ENCODE results near the gene MAPK10. TPM values are rescaled to one million over a fixed set of nuclear protein-coding genes. Genes with fewer than 3 reads are reported as not detected.

Gene MAPK10
- total and polyA plus RNA-seq, 5 donors from 2014 or later, result 0.72 TPM; not detected in 4

DNA sequence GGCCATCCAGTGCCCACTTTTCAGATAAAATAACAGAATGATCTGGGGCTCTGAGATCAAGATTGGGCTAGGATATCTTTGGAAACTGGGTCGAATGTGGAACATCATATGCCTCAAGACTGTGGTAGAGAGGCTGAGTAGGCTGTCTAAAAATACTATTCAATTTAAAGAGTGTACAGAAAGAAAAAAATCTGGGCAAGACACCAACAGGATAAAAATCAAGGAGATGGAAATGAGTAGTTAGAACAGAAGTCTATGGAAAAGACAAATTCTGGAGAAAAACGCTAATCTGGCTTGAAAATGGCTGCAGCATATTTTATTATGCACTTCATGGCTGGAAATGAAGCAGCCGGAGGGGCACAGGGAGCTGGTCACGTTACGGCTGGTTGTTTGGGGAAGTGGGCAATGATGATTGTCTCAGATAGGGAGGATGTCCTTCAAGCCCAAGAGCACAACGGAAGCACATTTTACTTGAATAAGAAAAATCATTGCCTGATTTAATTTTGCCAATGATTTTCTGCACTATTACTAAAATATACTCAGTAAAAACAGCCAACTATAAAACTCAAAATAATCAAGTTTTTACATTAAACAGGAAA lies 27.1 kb upstream of the MAPK10 start:
- ATAC-seq (ENCODE audit: low read depth in 2 of 2) (no peak), DNase-seq (no peak)
- H3K4me3 Mint-ChIP-seq, result no peak overlapping the region
- Histone ChIP-seq H3K27ac (ENCODE audit: insufficient read depth, low read length, poor library complexity, severe bottlenecking) (no peak overlapping the region), H3K36me3 (ENCODE audit: control insufficient read depth, insufficient read depth, low read length) (no peaks in the 10 kb centered on the region), H3K4me3 (ENCODE audit: low read depth, low read length) (no peak overlapping the region), H3K9me3 (ENCODE audit: control insufficient read depth in 2 of 2, low read length in 2 of 2) (no peaks in the 10 kb centered on the region), H3K4me1 (ENCODE audit: control insufficient read depth, insufficient read depth, low read length, poor library complexity, severe bottlenecking) (no peaks in the 10 kb centered on the region), H3K27me3 (ENCODE audit: control insufficient read depth, insufficient read depth, low read length) (no peaks in the 10 kb centered on the region)
- H3K9me3 Mint-ChIP-seq, result peaks cover 0 to 5% (median 0%) of the 10 kb centered on the region in 7 donors
- H3K4me1 Mint-ChIP-seq, result no peaks in the 10 kb centered on the region
- no peaks in the 10 kb centered on the region for H3K36me3 Mint-ChIP-seq
- H3K27me3 Mint-ChIP-seq, result no peaks in the 10 kb centered on the region
- H3K27ac Mint-ChIP-seq, result no peak overlapping the region

DNA sequence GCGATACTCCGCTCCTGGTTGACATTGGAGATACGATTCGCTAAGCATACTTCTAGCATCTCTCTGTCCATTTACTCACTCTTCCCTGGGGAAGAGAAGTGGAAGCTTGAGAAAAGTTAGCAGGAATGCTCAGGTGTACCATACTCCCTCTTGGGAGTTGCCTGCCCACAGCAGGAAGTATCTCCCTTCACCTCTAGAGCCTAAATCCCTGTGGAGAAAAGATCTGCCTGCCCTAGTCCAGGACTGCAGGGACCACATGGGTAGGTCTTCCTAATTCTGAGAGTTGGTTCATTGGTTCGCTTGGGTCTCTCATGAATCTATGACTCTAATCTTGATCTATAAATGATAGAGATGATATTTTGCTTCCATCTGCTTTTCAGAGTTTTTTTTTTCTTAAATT lies 26.3 kb upstream of the MAPK10 start:
- DNase-seq (no peak), ATAC-seq (ENCODE audit: low read depth in 2 of 2) (no peak)
- Histone ChIP-seq H3K36me3 (ENCODE audit: control insufficient read depth, insufficient read depth, low read length) (no peaks in the 10 kb centered on the region), H3K27ac (ENCODE audit: insufficient read depth, low read length, poor library complexity, severe bottlenecking) (no peak overlapping the region), H3K4me1 (ENCODE audit: control insufficient read depth, insufficient read depth, low read length, poor library complexity, severe bottlenecking) (no peaks in the 10 kb centered on the region), H3K9me3 (ENCODE audit: control insufficient read depth in 2 of 2, low read length in 2 of 2) (no peaks in the 10 kb centered on the region), H3K4me3 (ENCODE audit: low read depth, low read length) (no peak overlapping the region), H3K27me3 (ENCODE audit: control insufficient read depth, insufficient read depth, low read length) (no peaks in the 10 kb centered on the region)
- Mint-ChIP-seq H3K27ac (no peak overlapping the region), H3K9me3 (peaks cover 0 to 5% (median 0%) of the 10 kb centered on the region in 7 donors), H3K36me3 (no peaks in the 10 kb centered on the region), H3K27me3 (no peaks in the 10 kb centered on the region), H3K4me3 (no peak overlapping the region), H3K4me1 (no peaks in the 10 kb centered on the region)

DNA sequence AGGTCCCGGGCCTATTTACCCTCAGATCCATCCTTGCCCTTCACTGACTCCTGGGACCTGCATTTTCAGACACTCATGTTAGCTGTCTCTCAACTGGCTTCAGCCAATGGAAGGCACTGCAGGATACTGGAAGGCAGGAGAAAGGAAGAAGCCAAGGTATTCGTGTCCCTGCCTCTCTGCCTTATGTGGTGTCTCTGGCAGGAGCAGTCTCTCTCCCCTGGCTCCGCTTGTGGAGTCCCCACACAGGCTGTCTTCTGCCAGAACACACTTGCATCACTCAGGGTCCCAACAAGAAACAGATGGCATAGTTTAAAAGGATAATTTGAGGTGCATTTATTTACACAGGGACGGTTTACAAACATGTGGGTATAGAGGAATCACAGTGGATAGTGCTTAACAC lies 21.6 kb upstream of the MAPK10 start:
- Mint-ChIP-seq H3K36me3 (no peaks in the 10 kb centered on the region), H3K9me3 (peaks cover 0 to 15% (median 0%) of the 10 kb centered on the region in 7 donors), H3K27ac (no peak overlapping the region), H3K4me3 (no peak overlapping the region), H3K27me3 (no peaks in the 10 kb centered on the region), H3K4me1 (no peaks in the 10 kb centered on the region)
- no peaks in the 10 kb centered on the region for H3K4me1 ChIP-seq (ENCODE audit: control insufficient read depth, insufficient read depth, low read length, poor library complexity, severe bottlenecking)
- no peaks in the 10 kb centered on the region for H3K9me3 ChIP-seq (ENCODE audit: control insufficient read depth in 2 of 2, low read length in 2 of 2)
- H3K27me3 ChIP-seq (ENCODE audit: control insufficient read depth, insufficient read depth, low read length), result no peaks in the 10 kb centered on the region
- DNase-seq (no peak), ATAC-seq (ENCODE audit: low read depth in 2 of 2) (no peak)
- H3K4me3 ChIP-seq (ENCODE audit: low read depth, low read length), result no peak overlapping the region
- H3K27ac ChIP-seq (ENCODE audit: insufficient read depth, low read length, poor library complexity, severe bottlenecking), result no peak overlapping the region
- no peaks in the 10 kb centered on the region for H3K36me3 ChIP-seq (ENCODE audit: control insufficient read depth, insufficient read depth, low read length)

DNA sequence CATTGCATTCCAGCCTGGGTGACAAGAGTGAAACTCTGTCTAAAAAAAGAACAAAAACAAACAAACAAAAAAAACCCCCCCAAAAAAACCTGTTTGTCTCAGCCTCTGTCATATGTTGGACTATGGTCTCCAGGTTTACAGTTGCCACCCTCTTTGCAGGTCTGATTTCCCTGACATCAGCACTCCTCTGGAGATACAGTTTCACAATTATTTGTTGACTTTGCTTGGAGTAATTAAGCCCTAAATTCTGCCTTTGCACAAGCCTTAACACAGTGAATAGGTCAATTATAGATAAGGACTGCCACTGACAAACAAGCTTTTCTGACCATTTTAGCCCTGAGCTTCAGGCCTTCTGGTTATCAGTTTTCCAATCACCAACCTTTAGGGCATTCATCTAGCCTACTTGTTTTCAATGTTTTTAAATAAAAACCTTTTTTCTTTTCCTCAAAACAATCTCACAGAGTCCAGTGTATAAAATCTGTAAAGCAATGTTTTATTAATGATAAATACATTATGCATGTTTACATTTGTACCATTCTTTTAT lies 20.4 kb upstream of the MAPK10 start:
- H3K27me3 ChIP-seq (ENCODE audit: control insufficient read depth, insufficient read depth, low read length), result no peaks in the 10 kb centered on the region
- no peak overlapping the region for H3K4me3 ChIP-seq (ENCODE audit: low read depth, low read length)
- DNase-seq (no peak), ATAC-seq (ENCODE audit: low read depth in 2 of 2) (no peak)
- no peak overlapping the region for H3K27ac ChIP-seq (ENCODE audit: insufficient read depth, low read length, poor library complexity, severe bottlenecking)
- H3K9me3 Mint-ChIP-seq, result peaks cover 0 to 10% (median 0%) of the 10 kb centered on the region in 7 donors
- no peaks in the 10 kb centered on the region for H3K4me1 ChIP-seq (ENCODE audit: control insufficient read depth, insufficient read depth, low read length, poor library complexity, severe bottlenecking)
- H3K9me3 ChIP-seq (ENCODE audit: control insufficient read depth in 2 of 2, low read length in 2 of 2), result no peaks in the 10 kb centered on the region
- no peak overlapping the region for H3K4me3 Mint-ChIP-seq
- H3K4me1 Mint-ChIP-seq, result no peaks in the 10 kb centered on the region
- H3K36me3 Mint-ChIP-seq, result no peaks in the 10 kb centered on the region
- no peak overlapping the region for H3K27ac Mint-ChIP-seq
- H3K36me3 ChIP-seq (ENCODE audit: control insufficient read depth, insufficient read depth, low read length), result no peaks in the 10 kb centered on the region
- H3K27me3 Mint-ChIP-seq, result no peaks in the 10 kb centered on the region

DNA sequence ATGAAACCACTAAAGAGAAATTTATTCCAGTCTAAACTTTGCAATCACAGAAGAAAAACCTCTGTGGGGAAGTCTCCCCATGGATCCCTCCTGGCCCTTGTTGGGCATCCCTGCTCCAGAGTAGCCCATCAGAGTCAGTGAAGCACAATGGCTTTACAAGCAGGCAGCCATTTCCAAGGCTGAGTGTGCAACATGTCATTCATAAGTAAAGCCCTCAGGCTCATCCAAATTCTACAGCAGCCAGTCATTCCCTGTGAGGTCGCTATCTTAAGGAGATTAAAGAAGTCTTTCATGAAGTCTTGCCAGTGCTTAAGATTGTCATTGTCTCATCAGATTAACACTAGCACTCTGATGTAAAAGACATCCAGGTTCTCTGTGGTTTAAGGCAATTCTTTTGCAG lies 17.0 kb upstream of the MAPK10 start:
- H3K4me3 Mint-ChIP-seq, result no peak overlapping the region
- no peaks in the 10 kb centered on the region for H3K36me3 Mint-ChIP-seq
- Histone ChIP-seq H3K36me3 (ENCODE audit: control insufficient read depth, insufficient read depth, low read length) (no peaks in the 10 kb centered on the region), H3K4me1 (ENCODE audit: control insufficient read depth, insufficient read depth, low read length, poor library complexity, severe bottlenecking) (no peaks in the 10 kb centered on the region), H3K4me3 (ENCODE audit: low read depth, low read length) (no peak overlapping the region), H3K27ac (ENCODE audit: insufficient read depth, low read length, poor library complexity, severe bottlenecking) (no peak overlapping the region), H3K9me3 (ENCODE audit: control insufficient read depth in 2 of 2, low read length in 2 of 2) (no peaks in the 10 kb centered on the region), H3K27me3 (ENCODE audit: control insufficient read depth, insufficient read depth, low read length) (no peaks in the 10 kb centered on the region)
- H3K9me3 Mint-ChIP-seq, result peaks cover 0 to 14% (median 2%) of the 10 kb centered on the region in 7 donors
- ATAC-seq (ENCODE audit: low read depth in 2 of 2) (no peak), DNase-seq (no peak)
- no peaks in the 10 kb centered on the region for H3K4me1 Mint-ChIP-seq
- no peaks in the 10 kb centered on the region for H3K27me3 Mint-ChIP-seq
- H3K27ac Mint-ChIP-seq, result no peak overlapping the region

DNA sequence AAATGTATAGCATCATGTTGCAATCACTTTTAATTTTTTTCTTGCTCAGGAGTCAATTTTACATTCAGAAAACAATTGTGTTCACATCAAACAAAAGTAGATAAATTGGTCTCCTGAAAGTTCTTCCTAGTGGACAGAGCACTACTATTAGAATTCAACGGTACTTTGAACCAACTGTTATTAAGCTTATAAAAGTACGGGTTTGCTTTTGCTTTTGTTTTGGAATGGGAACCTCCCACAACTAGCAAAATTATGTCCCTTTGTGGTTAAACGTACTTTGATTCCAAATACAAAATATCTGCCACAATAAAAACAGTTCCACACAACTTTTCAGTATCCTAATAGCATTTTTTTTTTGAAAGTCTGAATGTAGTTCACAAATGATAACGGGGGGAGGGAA lies 8.6 kb upstream of the MAPK10 start:
- H3K27me3 ChIP-seq (ENCODE audit: control insufficient read depth, insufficient read depth, low read length), result no peaks in the 10 kb centered on the region
- H3K27me3 Mint-ChIP-seq, result no peaks in the 10 kb centered on the region
- no peak overlapping the region for H3K27ac ChIP-seq (ENCODE audit: insufficient read depth, low read length, poor library complexity, severe bottlenecking)
- peaks cover 0 to 9% (median 3%) of the 10 kb centered on the region in 7 donors for H3K9me3 Mint-ChIP-seq
- no peak overlapping the region for H3K4me3 Mint-ChIP-seq
- H3K4me1 Mint-ChIP-seq, result no peaks in the 10 kb centered on the region
- H3K4me1 ChIP-seq (ENCODE audit: control insufficient read depth, insufficient read depth, low read length, poor library complexity, severe bottlenecking), result no peaks in the 10 kb centered on the region
- H3K36me3 ChIP-seq (ENCODE audit: control insufficient read depth, insufficient read depth, low read length), result no peaks in the 10 kb centered on the region
- H3K27ac Mint-ChIP-seq, result no peak overlapping the region
- no peaks in the 10 kb centered on the region for H3K9me3 ChIP-seq (ENCODE audit: control insufficient read depth in 2 of 2, low read length in 2 of 2)
- DNase-seq (no peak), ATAC-seq (ENCODE audit: low read depth in 2 of 2) (no peak)
- H3K4me3 ChIP-seq (ENCODE audit: low read depth, low read length), result no peak overlapping the region
- H3K36me3 Mint-ChIP-seq, result no peaks in the 10 kb centered on the region

DNA sequence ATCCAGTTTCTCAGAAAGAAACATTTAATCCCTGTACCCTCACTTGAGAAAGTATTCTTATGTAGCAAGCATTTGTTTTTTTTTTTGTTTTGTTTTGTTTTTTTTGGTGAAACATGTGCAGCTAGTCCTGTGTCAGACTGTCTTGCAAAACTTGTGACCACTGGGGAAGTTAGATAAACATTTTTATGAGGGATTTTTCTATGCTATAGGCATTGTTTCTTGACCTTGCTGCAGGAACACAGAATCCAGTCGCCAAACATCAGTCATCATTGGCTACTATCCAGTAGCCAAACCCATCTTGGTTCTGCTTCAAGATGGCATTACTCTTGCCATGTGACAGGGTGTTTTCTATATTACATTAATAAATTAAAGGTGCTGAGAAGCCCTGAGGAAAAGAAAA lies 7.7 kb upstream of the MAPK10 start:
- H3K27ac ChIP-seq (ENCODE audit: insufficient read depth, low read length, poor library complexity, severe bottlenecking), result no peak overlapping the region
- H3K4me3 ChIP-seq (ENCODE audit: low read depth, low read length), result no peak overlapping the region
- H3K36me3 Mint-ChIP-seq, result no peaks in the 10 kb centered on the region

DNA sequence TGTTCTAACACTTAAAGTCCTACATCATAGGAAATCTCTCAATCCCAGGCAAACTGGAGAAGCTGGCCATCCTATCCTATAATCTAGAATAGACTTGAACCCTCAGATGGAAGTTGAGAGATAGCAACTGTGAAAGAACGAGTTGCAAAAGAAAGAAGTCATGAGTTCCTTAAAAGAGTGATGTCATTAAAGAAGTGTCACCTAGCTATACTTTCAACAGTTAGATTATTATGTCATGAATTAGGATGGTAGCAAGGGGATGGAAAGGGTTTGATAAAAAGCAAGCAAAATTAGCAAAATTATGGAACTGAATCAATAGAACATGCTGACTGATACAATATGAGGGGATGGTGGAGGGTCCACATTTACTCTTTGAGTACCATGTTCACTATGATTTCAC lies 7.1 kb upstream of the MAPK10 start:
- no peaks in the 10 kb centered on the region for H3K4me1 Mint-ChIP-seq
- ATAC-seq (ENCODE audit: low read depth in 2 of 2) (no peak), DNase-seq (no peak)
- no peaks in the 10 kb centered on the region for H3K36me3 Mint-ChIP-seq
- no peaks in the 10 kb centered on the region for H3K4me1 ChIP-seq (ENCODE audit: control insufficient read depth, insufficient read depth, low read length, poor library complexity, severe bottlenecking)
- no peak overlapping the region for H3K4me3 Mint-ChIP-seq
- no peaks in the 10 kb centered on the region for H3K27me3 ChIP-seq (ENCODE audit: control insufficient read depth, insufficient read depth, low read length)
- no peak overlapping the region for H3K4me3 ChIP-seq (ENCODE audit: low read depth, low read length)
- no peaks in the 10 kb centered on the region for H3K27me3 Mint-ChIP-seq
- H3K9me3 Mint-ChIP-seq, result peaks cover 0 to 7% (median under 1%) of the 10 kb centered on the region in 7 donors
- no peak overlapping the region for H3K27ac Mint-ChIP-seq
- H3K36me3 ChIP-seq (ENCODE audit: control insufficient read depth, insufficient read depth, low read length), result no peaks in the 10 kb centered on the region
- no peak overlapping the region for H3K27ac ChIP-seq (ENCODE audit: insufficient read depth, low read length, poor library complexity, severe bottlenecking)
- no peaks in the 10 kb centered on the region for H3K9me3 ChIP-seq (ENCODE audit: control insufficient read depth in 2 of 2, low read length in 2 of 2)

More for the DNA sequence above, 7.7 kb upstream of the MAPK10 start:
- DNase-seq (no peak), ATAC-seq (ENCODE audit: low read depth in 2 of 2) (no peak)
- no peaks in the 10 kb centered on the region for H3K4me1 Mint-ChIP-seq
- H3K9me3 ChIP-seq (ENCODE audit: control insufficient read depth in 2 of 2, low read length in 2 of 2), result no peaks in the 10 kb centered on the region
- no peaks in the 10 kb centered on the region for H3K36me3 ChIP-seq (ENCODE audit: control insufficient read depth, insufficient read depth, low read length)
- H3K27me3 Mint-ChIP-seq, result no peaks in the 10 kb centered on the region
- no peaks in the 10 kb centered on the region for H3K27me3 ChIP-seq (ENCODE audit: control insufficient read depth, insufficient read depth, low read length)
- peaks cover 0 to 9% (median 2%) of the 10 kb centered on the region in 7 donors for H3K9me3 Mint-ChIP-seq
- H3K4me3 Mint-ChIP-seq, result no peak overlapping the region
- H3K4me1 ChIP-seq (ENCODE audit: control insufficient read depth, insufficient read depth, low read length, poor library complexity, severe bottlenecking), result no peaks in the 10 kb centered on the region
- no peak overlapping the region for H3K27ac Mint-ChIP-seq
